OCI-LY1 (cell line): Measurements from ENCODE around the gene ID2.

Experiments
- H2AFZ ChIP-seq: fragments of 200-600 bp; sonication (generic), shearing (Covaris generic); 2 replicates; pipeline ENCODE4 v1.6.0; 2014; ENCODE audit warnings: antibody characterized with exemption, mild to moderate bottlenecking, low read length
- H3F3A ChIP-seq: fragments of 200-600 bp; sonication (generic), shearing (Covaris generic); 2 replicates; pipeline ENCODE4 v1.6.0; 2014; ENCODE audit warnings: mild to moderate bottlenecking, antibody characterized with exemption, low read length, moderate library complexity; ENCODE audit not compliant: insufficient read depth
- H3K27ac ChIP-seq: fragments of 200-600 bp; sonication (generic); 2 replicates; pipeline ENCODE4 v1.5.1; 2014; ENCODE audit warnings: low read length, mixed run types, mild to moderate bottlenecking, low read depth; ENCODE audit not compliant: poor library complexity, severe bottlenecking
- H3K27me3 ChIP-seq: fragments of 200-600 bp; sonication (generic); 2 replicates; pipeline ENCODE4 v1.6.0; 2014; ENCODE audit warnings: antibody characterized with exemption, mild to moderate bottlenecking, low read length, moderate library complexity; ENCODE audit not compliant: insufficient read depth
- H3K36me3 ChIP-seq: fragments of 200-600 bp; sonication (generic); 2 replicates; pipeline ENCODE4 v1.6.1; 2014; ENCODE audit warnings: mild to moderate bottlenecking, antibody characterized with exemption, low read length, moderate library complexity, mixed read lengths; ENCODE audit not compliant: insufficient read depth
- H3K4me1 ChIP-seq: fragments of 200-600 bp; sonication (generic); 2 replicates; pipeline ENCODE4 v1.5.1; 2014; ENCODE audit warnings: mild to moderate bottlenecking, low read length, moderate library complexity; ENCODE audit not compliant: insufficient read depth, severe bottlenecking
- H3K4me2 ChIP-seq: fragments of 200-600 bp; sonication (generic), shearing (Covaris generic); 2 replicates; pipeline ENCODE4 v1.6.1; 2014; ENCODE audit warnings: low read length
- H3K4me3 ChIP-seq: fragments of 200-600 bp; sonication (generic); 2 replicates; pipeline ENCODE4 v1.5.1; 2014; ENCODE audit warnings: low read length, low read depth, mild to moderate bottlenecking, mixed read lengths; ENCODE audit not compliant: poor library complexity, severe bottlenecking
- H3K79me2 ChIP-seq: fragments of 200-600 bp; shearing (Covaris generic); 2 replicates; pipeline ENCODE4 v1.6.1; 2016; ENCODE audit warnings: mixed run types, low read length, mixed read lengths; ENCODE audit not compliant: insufficient read depth
- H3K9ac ChIP-seq: fragments of 200-600 bp; sonication (generic), shearing (Covaris generic); 2 replicates; pipeline ENCODE4 v1.6.1; 2014; ENCODE audit warnings: mild to moderate bottlenecking, low read length, mixed read lengths
- H3K9me2 ChIP-seq: fragments of 200-600 bp; sonication (generic), shearing (Covaris generic); 2 replicates; pipeline ENCODE4 v1.6.1; 2014; ENCODE audit warnings: low read depth, mild to moderate bottlenecking, low read length, mixed read lengths
- H3K9me3 ChIP-seq: fragments of 200-600 bp; shearing (Covaris generic); 2 replicates; pipeline ENCODE4 v1.6.1; 2014; ENCODE audit warnings: low read length, mixed read lengths
- H4K20me1 ChIP-seq: fragments of 200-600 bp; sonication (generic), shearing (Covaris generic); 2 replicates; pipeline ENCODE4 v1.6.0; 2016; ENCODE audit warnings: mild to moderate bottlenecking, low read length; ENCODE audit not compliant: insufficient read depth
- CTCF ChIP-seq: fragments of 200-600 bp; sonication (generic), shearing (Covaris generic); IDR thresholded peaks from 2 replicates; pipeline ENCODE4 v1.5.1; 2017; ENCODE audit warnings: mild to moderate bottlenecking, antibody characterized with exemption, low read length, moderate library complexity, mixed read lengths
- EZH2 ChIP-seq: fragments of 200-600 bp; sonication (generic), shearing (Covaris generic); IDR thresholded peaks from 2 replicates; pipeline ENCODE4 v1.8.0; 2017; ENCODE audit warnings: borderline replicate concordance, mixed run types, mild to moderate bottlenecking, antibody characterized with exemption, low read length, moderate library complexity, mixed read lengths

Gene ID2

GRCh38 chr2:8643250-8643995 is 38.4 kb upstream of the ID2 start:
- Histone ChIP-seq H2AFZ (no peak overlapping the region), H3F3A (no peaks in the 10 kb centered on the region), H3K36me3 (no peaks in the 10 kb centered on the region), H3K4me2 (no peak overlapping the region), H3K4me1 (no peaks in the 10 kb centered on the region), H4K20me1 (no peaks in the 10 kb centered on the region), H3K27ac (no peak overlapping the region), H3K79me2 (no peaks in the 10 kb centered on the region), H3K4me3 (no peak overlapping the region), H3K27me3 (no peaks in the 10 kb centered on the region; the same call in 1 of the 2 replicates), H3K9me3 (peaks cover 9% of the 10 kb centered on the region; the same call in 1 of the 2 replicates), H3K9me2 (no peaks in the 10 kb centered on the region), H3K9ac (no peak overlapping the region)
- TF ChIP-seq EZH2 (no peak), CTCF (no peak)

DNA sequence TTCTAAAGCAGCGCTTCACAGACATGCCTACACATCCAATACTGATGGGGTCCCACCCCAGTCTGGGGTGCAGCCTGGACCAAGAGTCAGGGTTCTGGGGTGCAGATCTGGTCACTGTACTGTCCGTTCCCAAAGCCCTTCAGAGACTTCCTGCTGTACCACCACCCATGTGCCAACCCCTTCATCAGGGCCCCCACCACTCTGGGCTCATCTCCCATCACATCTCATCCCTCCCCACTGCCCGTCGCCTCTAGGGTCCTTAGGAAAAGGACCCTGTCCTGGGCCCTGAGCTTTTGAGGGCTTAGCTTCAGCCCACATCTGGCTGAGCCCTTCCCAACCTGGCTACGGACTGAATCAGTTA is 37.9 kb upstream of the ID2 start:
- no peaks in the 10 kb centered on the region for H3K9me2 ChIP-seq
- no peaks in the 10 kb centered on the region for H3K4me1 ChIP-seq
- no peak for TF ChIP-seq EZH2
- no peak for TF ChIP-seq CTCF
- H3K27me3 ChIP-seq, result no peaks in the 10 kb centered on the region; the same call in 1 of the 2 replicates
- H3K4me2 ChIP-seq, result no peak overlapping the region
- no peaks in the 10 kb centered on the region for H3K36me3 ChIP-seq
- no peaks in the 10 kb centered on the region for H4K20me1 ChIP-seq
- H3K4me3 ChIP-seq, result no peak overlapping the region
- no peaks in the 10 kb centered on the region for H3F3A ChIP-seq
- H3K9ac ChIP-seq, result no peak overlapping the region
- no peak overlapping the region for H3K27ac ChIP-seq
- no peaks in the 10 kb centered on the region for H3K79me2 ChIP-seq
- H2AFZ ChIP-seq, result no peak overlapping the region
- peaks cover 9% of the 10 kb centered on the region; the same call in 1 of the 2 replicates for H3K9me3 ChIP-seq

- Histone ChIP-seq H3K9me2 (no peaks in the 10 kb centered on the region), H4K20me1 (no peaks in the 10 kb centered on the region), H3F3A (no peaks in the 10 kb centered on the region), H3K9me3 (peaks cover 9% of the 10 kb centered on the region; the same call in 1 of the 2 replicates), H2AFZ (no peak overlapping the region), H3K27ac (no peak overlapping the region), H3K79me2 (no peaks in the 10 kb centered on the region), H3K9ac (no peak overlapping the region), H3K4me3 (no peak overlapping the region), H3K36me3 (no peaks in the 10 kb centered on the region), H3K4me2 (no peak overlapping the region), H3K27me3 (no peaks in the 10 kb centered on the region; the same call in 1 of the 2 replicates), H3K4me1 (no peaks in the 10 kb centered on the region)
- TF ChIP-seq CTCF, result peak; percentile 26; the same call in 1 of the 2 replicates
- no peak for TF ChIP-seq EZH2
Observed at GRCh38 chr2:8644605-8645175, 37.2 kb upstream of the ID2 start.
